Measurements from ENCODE around the gene TSPAN13.

The TSPAN13 gene

DNA sequence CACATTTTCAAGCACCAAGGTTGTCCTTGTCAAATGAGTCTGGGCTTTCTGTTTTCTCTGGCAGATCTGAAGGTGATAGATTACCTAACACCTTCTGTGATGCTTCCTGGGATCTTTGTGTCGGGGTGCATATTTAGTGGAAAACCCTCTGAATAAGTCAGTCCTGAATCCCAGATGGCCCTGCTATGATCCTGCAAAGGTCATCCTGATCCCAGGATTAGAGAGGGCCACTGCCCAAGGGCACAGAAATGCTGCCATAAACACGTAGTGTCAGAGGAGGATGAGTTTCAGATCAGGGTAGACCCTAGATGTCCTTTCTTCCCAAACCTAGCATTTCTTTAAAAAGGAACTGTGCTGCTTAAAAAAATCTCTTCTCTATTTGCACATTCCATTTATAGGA is 32.3 kb downstream of the TSPAN13 start:
- POLR2A ChIA-PET: no interaction called here
- DNase-seq (ENCODE audit: low read depth, low spot score): no peak
- CTCF ChIA-PET: interaction anchor here (6.0 kb wide), 1 partner anchor 15 kb away, joined by 40 read pairs; no protein-coding TSS in a partner anchor
- TF ChIP-seq, protein P1, sequence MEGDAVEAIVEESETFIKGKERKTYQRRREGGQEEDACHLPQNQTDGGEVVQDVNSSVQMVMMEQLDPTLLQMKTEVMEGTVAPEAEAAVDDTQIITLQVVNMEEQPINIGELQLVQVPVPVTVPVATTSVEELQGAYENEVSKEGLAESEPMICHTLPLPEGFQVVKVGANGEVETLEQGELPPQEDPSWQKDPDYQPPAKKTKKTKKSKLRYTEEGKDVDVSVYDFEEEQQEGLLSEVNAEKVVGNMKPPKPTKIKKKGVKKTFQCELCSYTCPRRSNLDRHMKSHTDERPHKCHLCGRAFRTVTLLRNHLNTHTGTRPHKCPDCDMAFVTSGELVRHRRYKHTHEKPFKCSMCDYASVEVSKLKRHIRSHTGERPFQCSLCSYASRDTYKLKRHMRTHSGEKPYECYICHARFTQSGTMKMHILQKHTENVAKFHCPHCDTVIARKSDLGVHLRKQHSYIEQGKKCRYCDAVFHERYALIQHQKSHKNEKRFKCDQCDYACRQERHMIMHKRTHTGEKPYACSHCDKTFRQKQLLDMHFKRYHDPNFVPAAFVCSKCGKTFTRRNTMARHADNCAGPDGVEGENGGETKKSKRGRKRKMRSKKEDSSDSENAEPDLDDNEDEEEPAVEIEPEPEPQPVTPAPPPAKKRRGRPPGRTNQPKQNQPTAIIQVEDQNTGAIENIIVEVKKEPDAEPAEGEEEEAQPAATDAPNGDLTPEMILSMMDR (IDR thresholded peaks at IDR 0.05; ENCODE audit: insufficient read depth, low read length, missing control alignments): no peak
- H3K4me3 ChIP-seq (ENCODE audit: low read depth, low read length): no peak overlapping the region

DNA sequence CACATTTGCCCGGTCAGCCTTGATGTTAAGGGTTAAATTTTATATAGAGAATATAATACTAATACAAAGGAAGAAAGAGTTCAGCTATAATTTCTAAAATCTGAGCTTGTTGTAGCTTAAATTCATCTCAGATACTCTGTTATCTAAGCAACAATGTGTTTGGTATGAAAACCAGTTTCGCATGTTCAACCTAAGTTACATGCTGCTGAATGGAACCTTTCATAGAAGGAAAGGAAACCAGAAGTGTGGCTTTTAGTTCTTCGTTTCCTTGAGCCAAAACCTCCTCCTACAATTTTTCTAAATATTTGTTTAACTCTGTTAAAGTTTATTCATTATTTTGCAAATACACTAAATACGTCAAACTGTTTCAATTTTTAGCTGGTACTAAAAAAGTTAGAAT is 32.7 kb downstream of the TSPAN13 start:
- POLR2A ChIA-PET: no interaction called here
- CTCF ChIA-PET: interaction anchor here (1.6 to 6.0 kb wide), 2 partner anchors 15 kb away, joined by 4 to 40 read pairs; no protein-coding TSS in a partner anchor
- DNase-seq (ENCODE audit: low read depth, low spot score): no peak

DNA sequence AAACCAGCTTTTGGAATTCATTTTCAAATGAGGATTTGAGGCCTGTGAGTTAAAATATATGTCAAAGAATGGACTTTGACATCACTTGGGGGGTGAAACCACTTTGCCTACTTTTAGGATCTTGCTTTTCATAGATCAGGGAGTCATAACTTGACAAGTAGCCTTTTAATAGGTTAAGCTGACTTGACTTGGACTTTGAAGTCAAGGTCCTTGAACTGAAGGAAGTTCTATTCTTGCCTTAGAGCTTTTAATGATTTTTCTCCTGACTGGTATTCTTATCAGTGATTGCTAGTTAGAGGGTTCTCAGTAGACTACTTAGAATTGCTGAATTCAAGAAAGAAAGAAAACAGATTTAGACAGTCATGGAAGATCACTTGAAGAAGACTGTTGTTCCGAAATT is 33.6 kb downstream of the TSPAN13 start:
- no peak for DNase-seq (ENCODE audit: low read depth, low spot score)
- CTCF ChIA-PET: interaction anchor here (1.6 to 6.0 kb wide), 2 partner anchors 14 to 16 kb away, joined by 4 to 40 read pairs; no protein-coding TSS in a partner anchor
- TF ChIP-seq, protein P1 (IDR thresholded peaks at IDR 0.05; ENCODE audit: insufficient read depth, low read length, missing control alignments): no peak
- no peak overlapping the region for H3K4me3 ChIP-seq (ENCODE audit: low read depth, low read length)
- POLR2A ChIA-PET: no interaction called here

More for the DNA sequence above, 32.7 kb downstream of the TSPAN13 start:
- TF ChIP-seq, protein P1 (IDR thresholded peaks at IDR 0.05; ENCODE audit: insufficient read depth, low read length, missing control alignments): no peak
- H3K4me3 ChIP-seq (ENCODE audit: low read depth, low read length): no peak overlapping the region

DNA sequence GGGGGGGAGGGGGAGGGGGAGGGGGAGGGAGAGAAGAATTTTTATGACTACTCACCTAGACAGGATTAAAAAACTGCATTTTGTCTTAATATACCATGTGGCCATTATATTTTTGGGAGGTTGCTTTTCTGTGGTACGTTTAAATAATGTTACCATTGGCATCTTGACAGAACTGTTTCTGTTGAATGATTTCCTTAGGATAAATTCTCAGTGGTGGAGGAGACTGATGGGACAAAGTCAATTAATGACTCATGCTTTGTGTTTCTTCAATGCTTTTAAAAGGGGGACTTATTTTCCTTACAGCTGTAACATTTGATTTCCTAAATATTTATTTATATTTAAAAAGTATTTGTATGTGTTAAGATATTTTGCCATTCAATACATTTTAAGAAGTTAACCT is 37.5 kb downstream of the TSPAN13 start:
- CTCF ChIA-PET: interaction anchor here (0.9 to 3.7 kb wide), 2 partner anchors 11 to 127 kb away, joined by 4 to 20 read pairs; no protein-coding TSS in a partner anchor
- POLR2A ChIA-PET: no interaction called here

DNA sequence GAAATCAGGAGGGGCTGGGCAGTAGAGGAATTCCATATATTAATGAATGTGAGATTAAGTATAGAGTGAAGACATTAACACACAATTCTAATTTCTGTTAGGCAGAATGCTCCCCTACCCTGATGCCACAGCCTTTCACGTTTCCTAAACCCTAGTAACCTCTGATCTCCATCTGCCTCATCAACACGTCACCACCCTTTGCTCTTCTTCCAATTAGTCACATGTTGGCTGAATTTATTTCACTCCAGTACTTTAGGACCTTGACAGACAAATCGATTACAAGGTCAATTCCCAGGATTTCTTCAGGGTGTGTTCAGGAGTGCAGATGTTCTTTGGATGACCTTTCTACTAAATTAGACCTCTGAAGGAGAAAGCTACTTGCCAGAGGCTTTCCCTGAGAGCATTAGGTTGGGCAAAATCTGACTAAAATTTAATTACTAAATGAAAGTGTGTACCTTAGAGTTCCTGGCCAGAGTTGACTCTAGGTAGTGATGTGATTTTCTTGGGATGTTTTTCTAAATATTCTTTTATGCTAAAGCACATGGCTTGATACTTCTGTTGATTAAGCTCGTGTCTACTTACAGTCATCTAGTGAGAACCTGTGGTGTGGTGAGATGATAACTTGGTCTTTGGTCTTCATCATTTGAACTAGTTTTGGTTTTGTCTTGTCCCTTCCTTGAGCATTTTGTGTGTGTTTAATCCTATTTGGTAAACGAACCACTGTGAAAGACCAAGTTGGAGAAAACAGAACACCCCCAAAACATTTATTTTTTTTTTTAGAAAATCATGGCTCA is 38.5 kb downstream of the TSPAN13 start:
- TF ChIP-seq, protein P1 (IDR thresholded peaks at IDR 0.05; ENCODE audit: insufficient read depth, low read length, missing control alignments): no peak
- CTCF ChIA-PET: interaction anchor here (0.9 to 3.7 kb wide), 4 partner anchors 10 to 126 kb away, joined by 4 to 20 read pairs (median 4); no protein-coding TSS in a partner anchor
- no peak overlapping the region for H3K4me3 ChIP-seq (ENCODE audit: low read depth, low read length)
- DNase-seq (ENCODE audit: low read depth, low spot score): no peak
- POLR2A ChIA-PET: no interaction called here

More for the DNA sequence above, 37.5 kb downstream of the TSPAN13 start:
- no peak for DNase-seq (ENCODE audit: low read depth, low spot score)
- TF ChIP-seq, protein P1 (IDR thresholded peaks at IDR 0.05; ENCODE audit: insufficient read depth, low read length, missing control alignments): no peak
- H3K4me3 ChIP-seq (ENCODE audit: low read depth, low read length): no peak overlapping the region

DNA sequence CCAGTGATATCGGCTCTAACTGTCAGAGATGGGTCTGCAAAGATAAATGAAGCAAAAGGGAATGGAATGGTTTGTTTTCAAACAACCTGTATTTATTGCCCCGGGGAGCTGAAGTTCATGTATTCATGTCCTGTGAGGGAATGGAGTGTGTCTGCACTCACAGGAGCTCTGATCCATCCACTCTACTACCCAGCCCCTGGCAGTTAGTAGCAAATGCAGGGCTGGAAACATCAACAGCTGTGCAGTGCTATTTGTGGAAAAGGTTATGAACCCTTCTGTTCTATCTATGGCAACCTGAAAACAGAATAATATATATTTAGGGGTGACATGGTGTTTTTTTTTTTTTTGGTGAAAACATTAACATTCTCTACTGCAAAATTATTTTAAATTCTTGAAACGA is 41.4 kb downstream of the TSPAN13 start:
- TF ChIP-seq, protein P1 (IDR thresholded peaks at IDR 0.05; ENCODE audit: insufficient read depth, low read length, missing control alignments): no peak
- ChIA-PET POLR2A (no interaction called here), CTCF (interaction anchor here (0.8 kb wide), 1 partner anchor 10 kb away, joined by 3 read pairs; the partner anchor contains the start of gene AGR2)
- no peak overlapping the region for H3K4me3 ChIP-seq (ENCODE audit: low read depth, low read length)
- DNase-seq (ENCODE audit: low read depth, low spot score): no peak

All from AG04449 (cell line).